Measurements from ENCODE around the gene NFIA. TPM values are rescaled to one million over a fixed set of nuclear protein-coding genes. Genes with fewer than 3 reads are reported as not detected.

The NFIA gene
- total RNA-seq, 2 donors from 2014 or later: 75.3 to 81.3 TPM

GRCh38 chr1:61226791-61227567 lies 144.6 kb downstream of the NFIA start:
- TF ChIP-seq CTCF (IDR thresholded peaks at IDR 0.05): no peak
- peaks cover 0 to 28% of the 10 kb centered on the region in 2 donors for H3K4me1 ChIP-seq
- no peak for DNase-seq (ENCODE audit: low spot score)
- no peaks in the 10 kb centered on the region for H3K27me3 ChIP-seq
- no peaks in the 10 kb centered on the region for H3K36me3 ChIP-seq
- H3K27ac ChIP-seq: no peak overlapping the region
- H3K9me3 ChIP-seq: no peaks in the 10 kb centered on the region
- H3K4me3 ChIP-seq: no peak overlapping the region

- Histone ChIP-seq H3K27me3 (no peaks in the 10 kb centered on the region), H3K9me3 (no peaks in the 10 kb centered on the region), H3K4me1 (peaks cover 0 to 32% of the 10 kb centered on the region in 2 donors), H3K36me3 (no peaks in the 10 kb centered on the region), H3K27ac (no peak overlapping the region), H3K4me3 (no peak overlapping the region)
- no peak for TF ChIP-seq CTCF (IDR thresholded peaks at IDR 0.05)
- DNase-seq (ENCODE audit: low spot score): no peak
Observed at GRCh38 chr1:61227857-61228550, 145.6 kb downstream of the NFIA start.

- DNase-seq (ENCODE audit: low spot score): no peak
- Histone ChIP-seq H3K36me3 (no peaks in the 10 kb centered on the region), H3K4me1 (peaks cover 0 to 21% of the 10 kb centered on the region in 2 donors)
Observed at GRCh38 chr1:61230523-61230922, 148.2 kb downstream of the NFIA start.

DNA sequence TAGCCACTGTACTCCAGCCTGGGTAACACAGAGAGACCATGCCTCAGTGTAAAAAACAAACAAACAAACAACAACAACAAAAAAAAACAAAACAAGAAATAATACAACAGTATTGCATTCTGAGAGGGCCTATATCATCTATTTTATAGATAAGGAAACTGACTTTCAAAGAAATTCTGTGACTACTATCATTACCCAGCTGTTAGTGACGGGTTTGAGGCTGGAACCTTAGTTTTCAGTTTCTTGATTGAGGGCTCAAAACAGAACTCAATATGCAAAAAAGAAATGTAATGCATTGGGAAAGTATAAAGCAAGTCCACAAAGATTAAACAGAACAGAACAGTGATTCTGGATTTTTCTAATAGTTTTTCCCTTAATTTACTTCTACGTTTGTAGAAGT lies 149.4 kb downstream of the NFIA start:
- no peaks in the 10 kb centered on the region for H3K9me3 ChIP-seq
- H3K36me3 ChIP-seq: no peaks in the 10 kb centered on the region
- no peak overlapping the region for H3K27ac ChIP-seq
- no peak overlapping the region for H3K4me3 ChIP-seq
- no peak for TF ChIP-seq CTCF (IDR thresholded peaks at IDR 0.05)
- no peak for DNase-seq (ENCODE audit: low spot score)
- H3K4me1 ChIP-seq: peaks cover 0 to 15% of the 10 kb centered on the region in 2 donors
- H3K27me3 ChIP-seq: no peaks in the 10 kb centered on the region

More at GRCh38 chr1:61230523-61230922, 148.2 kb downstream of the NFIA start:
- TF ChIP-seq CTCF (IDR thresholded peaks at IDR 0.05): no peak
- H3K27me3 ChIP-seq: no peaks in the 10 kb centered on the region
- H3K27ac ChIP-seq: no peak overlapping the region
- H3K4me3 ChIP-seq: no peak overlapping the region
- no peaks in the 10 kb centered on the region for H3K9me3 ChIP-seq

- Histone ChIP-seq H3K27me3 (no peaks in the 10 kb centered on the region), H3K36me3 (no peaks in the 10 kb centered on the region), H3K27ac (no peak overlapping the region), H3K4me3 (no peak overlapping the region), H3K9me3 (no peaks in the 10 kb centered on the region), H3K4me1 (peaks cover 0 to 8% of the 10 kb centered on the region in 2 donors)
- DNase-seq (ENCODE audit: low spot score): no peak
- no peak for TF ChIP-seq CTCF (IDR thresholded peaks at IDR 0.05)
Observed at GRCh38 chr1:61233121-61233660, 150.8 kb downstream of the NFIA start.
